Hippocampal formation (tissue), 2 donors: ENCODE data around the gene SMIM32.

Experiments
- DNase-seq, 2 donors: peaks; one replicate each; lab custom pipeline; 2025; lab: John Stamatoyannopoulos, UW

The SMIM32 gene

DNA sequence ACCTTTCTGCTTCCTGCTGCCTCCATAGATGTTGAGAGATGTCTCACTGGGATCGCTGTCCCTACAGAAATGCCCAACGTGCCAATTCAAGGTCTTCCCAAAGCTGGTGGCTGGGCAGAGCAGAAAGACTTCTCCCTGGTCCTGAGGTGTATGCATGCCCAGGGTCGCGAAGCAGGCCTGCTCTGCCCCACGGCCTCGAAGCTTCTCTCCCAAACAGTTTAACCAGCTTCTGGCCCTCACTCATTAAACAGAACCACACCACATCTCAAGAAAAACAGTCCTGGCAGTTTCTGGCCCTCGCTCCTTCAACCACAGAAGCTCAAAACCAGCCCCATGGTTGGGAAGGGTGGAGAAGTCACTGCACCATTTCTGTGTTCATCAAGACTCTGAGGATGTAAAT lies 14.7 kb upstream of the SMIM32 start:
- no peak for DNase-seq

DNA sequence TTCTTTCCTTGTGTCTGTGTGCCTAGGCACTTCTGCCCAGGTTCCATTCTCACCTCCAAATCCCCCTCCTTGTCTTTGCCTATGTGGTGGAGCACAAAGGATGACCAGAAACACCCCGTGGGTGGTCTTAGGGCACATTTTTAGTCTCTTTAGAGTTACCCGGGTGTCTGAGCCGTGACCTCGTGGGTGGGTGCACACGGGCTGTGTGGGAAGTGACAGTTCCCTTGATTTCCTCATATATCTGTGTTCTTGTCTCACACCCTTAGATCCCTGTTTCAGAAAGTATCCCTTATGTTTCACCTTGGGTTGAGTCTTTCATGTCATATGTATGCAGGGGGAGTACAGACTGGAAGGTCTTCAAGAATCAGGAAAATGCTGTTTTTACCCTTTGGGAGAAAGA lies 13.4 kb upstream of the SMIM32 start:
- DNase-seq = no peak

DNA sequence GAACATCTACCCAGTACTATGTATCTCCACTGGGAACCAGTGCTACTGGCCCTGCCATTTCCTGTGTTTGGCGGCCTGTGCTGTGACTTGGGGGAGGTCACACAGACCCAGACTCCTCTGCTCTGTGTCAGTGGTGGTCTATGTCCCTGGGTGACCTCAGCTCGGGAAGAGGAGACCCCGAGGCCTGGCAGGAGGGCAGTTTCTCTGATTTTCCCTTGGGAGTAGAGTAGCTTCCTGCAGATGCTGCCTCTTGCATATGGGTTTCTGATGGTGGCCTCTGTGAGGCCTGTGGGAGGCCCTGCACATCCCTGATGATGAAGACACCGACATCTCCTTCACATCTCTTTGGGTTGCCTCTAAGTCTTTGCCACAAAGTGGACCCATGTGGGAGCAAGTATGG lies 13.0 kb upstream of the SMIM32 start:
- no peak for DNase-seq

DNA sequence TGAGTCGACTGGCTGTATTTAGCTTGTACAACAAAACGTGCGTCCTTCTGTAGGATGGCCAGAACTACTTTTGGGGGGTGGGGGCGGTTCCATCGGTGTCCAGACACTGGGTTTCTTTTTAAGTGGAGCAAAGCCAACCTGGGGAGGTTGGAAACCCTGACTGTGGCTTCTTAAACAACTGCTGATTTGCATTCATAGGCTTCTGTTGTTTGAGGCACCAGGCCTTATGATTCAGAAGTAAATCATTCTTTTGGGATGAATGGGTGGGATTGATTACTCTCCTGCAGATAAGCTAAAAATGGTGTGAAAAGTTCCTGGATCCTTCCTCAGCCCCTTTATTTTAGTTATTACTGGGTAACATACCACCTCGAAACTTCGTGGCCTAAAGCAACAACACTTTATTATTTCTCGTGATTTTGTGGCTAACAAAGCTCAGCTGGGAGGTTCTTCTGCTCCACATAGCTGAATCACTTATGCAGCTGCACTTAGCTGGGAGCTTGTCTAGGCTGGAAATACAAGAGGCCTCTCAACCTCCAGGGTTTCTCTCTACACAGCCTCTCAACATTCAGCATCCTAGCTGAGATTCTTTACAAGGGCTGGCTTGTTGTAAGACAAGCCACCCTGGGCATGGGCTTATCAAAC lies 12.2 kb upstream of the SMIM32 start:
- DNase-seq = no peak

DNA sequence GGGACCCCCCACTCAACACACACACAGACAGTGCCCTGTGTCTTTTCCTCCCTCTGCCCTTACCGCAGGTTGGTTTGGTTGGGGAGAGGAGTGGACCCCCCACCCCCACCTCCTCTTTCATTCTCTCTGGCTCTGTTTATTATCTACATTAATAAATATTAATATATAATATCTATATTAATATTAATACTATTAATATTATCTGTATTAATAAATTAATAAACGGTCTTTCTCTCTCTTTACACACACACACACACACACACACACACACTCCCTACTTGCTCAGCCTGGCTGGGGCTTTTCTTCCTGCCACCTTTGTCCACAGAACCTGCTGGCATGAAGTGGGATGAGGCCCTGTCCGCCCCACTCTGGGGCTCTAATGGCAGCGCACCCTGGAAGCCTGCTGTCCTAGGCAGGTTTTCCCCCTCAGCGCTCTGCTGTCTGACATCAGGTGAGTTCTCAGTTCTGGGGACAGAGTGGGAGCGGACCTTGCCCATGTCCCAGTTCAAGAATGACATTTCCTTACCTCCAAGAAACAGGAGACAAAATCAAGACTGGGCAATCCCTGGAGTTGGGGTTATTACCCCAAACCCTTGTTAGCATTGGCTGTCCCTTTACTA lies 10.5 kb upstream of the SMIM32 start:
- no peak for DNase-seq

DNA sequence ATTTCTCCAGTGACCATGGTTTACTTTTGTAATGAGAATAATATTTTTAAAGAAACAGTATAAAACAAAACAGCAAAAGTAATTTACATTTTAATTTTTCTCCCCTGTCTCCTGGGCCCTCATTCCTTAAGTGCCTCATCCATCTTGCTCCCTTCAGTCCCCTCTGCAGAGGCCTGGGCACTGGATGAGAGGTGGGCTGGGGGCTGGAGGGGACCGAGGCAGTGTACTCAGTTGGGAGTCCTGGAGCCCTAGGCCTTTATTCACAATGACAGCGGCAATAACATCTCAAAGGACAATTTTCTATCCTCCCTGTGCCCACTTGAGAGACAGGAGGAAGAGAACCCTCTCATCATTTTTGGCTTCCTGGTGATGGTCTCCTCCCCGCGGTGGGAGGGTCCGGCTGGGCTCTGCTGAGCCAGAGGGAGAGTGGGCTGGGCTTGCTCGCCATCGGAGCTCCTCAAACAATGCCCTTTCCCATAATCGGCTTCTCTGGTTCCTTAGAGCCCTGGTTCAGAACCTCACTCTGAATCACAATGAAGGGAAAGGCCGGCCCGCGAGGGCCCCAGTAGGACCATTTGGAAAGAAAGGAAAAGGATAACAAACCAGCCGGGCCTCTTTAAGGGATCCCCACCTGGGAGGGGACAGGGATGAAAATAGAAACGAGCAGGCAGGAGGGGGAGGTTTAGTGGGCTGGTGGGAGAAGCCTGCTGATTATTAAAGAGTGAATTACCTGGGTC lies 9.7 kb upstream of the SMIM32 start:
- no peak for DNase-seq

DNA sequence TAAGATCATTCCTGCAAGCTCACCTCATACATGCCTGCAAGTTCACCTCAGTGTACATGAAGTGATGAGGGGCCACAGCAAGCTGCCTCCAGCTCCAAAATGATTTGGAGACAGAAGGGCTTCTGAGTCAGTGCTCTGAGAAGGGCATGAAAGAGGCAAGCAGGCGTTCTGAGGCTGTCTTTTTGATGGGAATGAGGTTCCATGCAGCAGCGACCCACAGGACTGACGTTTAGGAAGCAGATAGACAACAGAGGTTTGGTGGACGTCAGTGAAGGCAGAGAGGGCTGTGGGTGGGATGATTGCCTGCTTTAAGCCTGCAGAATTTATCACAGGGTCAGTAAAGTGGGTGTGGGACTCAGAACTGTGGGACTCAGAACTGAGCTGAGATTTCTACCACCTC lies 8.9 kb upstream of the SMIM32 start:
- no peak for DNase-seq

DNA sequence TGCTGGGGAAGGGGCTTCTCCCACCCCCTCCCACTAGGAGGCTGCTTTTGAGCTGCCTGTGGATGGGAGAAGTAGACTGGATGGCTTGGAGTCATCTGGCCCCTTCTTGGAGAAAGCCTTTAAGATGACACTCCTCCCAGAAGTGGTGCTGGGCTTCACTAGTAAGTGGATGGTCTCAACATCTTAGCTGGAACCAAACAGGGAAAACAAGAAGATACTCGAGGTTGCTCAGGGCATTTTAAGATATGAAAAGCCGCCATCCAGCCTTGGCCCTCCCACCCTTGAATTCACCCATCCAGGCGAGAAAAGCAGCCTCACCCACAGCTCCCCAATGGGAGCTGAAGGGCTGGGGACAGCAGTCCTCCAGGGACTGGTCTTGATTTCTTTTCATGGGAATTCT lies 7.8 kb upstream of the SMIM32 start:
- DNase-seq = no peak

DNA sequence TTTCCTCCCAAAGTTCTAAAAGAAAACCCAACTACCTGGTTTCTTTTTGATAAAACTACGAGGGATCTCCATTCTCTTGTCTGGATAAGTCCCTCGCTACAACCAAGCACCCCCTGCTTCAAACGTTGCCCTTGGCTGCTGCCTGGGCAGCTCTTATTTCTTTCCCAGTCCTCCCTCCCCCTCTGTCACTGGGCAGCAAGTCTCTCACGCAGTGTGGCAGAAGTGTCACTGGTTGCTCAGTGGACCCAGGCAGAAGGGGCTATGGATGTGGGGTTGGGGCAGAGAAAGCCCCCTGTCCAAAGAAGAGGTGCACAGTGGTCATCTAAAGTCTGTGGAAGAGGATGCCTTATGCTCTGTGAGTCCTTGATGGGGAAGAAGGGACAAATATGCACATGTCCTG lies 7.2 kb upstream of the SMIM32 start:
- DNase-seq = no peak

DNA sequence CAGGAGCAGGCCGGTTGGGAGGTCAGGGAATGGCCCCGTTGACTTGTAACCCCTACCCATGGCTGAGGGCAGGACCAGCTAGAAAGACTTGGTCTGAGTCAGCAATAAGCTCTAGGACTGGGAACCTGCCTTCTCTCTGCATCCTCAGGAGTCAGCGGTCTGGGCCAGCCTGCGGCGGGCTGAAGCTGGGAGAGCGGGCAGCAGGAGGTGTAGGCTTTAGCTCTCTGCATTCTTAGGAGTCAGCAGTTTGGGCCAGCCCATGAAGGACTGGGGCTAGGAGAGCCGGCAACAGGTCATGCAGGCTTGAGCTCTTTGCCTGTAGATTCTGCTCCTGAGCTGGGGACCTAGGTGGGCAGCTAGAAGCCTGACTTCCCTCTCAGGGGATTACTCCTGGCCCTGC lies 6.4 kb upstream of the SMIM32 start:
- no peak for DNase-seq

DNA sequence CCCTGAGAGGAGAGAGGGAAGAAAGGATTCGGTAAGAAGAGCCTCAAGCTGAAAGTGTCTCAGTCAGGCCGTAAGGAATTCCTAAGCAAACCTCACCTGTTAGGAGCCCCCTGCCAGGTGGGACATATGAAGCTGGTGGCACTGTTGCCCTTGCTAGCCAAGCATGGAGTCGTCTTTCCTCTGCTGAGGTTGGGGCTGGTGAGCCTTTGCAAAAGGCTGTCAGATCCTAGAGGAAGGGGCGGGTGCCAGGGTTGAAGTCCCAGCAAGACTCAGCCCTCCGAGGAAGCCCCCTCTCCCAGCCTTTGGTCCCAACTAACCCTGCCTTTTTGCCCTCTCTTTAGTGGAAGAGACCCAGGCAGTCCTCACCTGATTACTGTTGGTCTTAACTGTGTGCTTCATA lies 5.5 kb upstream of the SMIM32 start:
- no peak for DNase-seq

DNA sequence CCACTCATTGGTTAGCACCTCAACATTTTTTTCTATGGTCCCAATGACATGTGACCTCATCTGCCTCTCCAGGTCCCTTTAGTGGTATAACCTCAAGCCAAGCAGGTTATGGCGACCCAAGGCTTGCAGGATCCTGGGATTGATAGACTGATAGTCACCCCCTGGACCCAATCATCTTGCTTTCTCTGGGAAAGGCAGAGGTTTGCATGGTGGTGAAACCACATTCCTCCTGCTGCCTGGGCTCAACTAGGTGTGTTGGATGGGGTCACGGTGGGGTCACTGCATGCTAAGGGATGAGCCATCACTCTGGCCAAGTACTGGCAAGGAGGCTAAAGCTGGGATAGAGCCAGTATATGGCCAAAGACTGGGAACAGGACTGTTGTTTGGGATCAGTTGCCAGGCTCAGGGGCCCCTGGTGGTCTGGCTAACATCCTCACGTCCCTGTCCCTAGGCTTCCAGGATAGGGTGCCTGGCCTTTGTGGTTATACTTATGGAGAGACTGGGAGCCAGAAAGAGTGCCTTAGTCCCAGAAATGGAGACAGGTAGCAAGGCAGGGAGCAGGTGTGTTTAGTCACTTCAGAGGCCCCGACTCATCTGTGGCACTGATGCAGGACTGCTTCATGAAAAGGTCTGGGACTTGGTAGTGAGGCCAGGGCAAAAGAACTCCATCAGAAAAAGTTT lies 4.6 kb upstream of the SMIM32 start:
- no peak for DNase-seq

DNA sequence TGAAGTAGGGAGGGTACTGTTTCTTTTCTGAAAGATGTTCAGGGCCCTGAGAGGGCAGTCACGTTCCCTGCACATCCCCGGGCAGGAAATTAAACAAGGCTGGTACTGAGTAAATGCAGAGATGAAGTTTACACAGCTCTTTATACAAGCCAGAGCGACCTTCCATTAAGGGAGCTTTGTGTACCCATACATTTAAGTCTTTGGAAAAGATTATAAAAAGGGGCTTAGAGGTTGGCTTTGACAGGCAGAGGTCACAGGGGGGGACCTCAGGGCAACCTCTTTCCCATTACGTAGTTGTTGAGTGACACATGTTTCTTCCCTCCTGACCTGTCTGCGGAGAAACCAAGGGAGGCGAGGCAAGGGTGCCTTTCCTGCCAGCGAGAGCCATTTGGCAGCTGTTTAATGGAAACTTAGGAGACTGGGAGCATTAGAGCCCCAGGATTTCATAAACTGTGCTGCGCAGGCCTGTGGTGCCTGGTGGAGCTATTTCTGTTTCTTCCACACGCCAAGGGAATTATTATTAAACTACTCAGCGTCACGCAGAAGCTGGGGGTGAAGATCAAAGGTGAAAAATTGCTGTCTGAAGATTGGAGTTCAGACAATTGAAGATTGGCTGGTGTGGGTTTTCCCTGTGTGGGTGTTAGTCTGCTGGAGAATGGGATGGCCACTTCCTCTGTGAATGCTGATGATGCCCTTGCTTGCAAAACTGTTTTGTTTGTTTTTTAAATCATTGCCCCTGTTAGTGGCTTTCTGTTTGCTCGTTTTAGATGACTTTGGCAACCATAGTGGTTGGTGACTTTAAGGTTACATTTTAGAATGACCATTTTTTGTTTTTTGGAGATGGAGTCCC lies 3.2 kb upstream of the SMIM32 start:
- DNase-seq = no peak

DNA sequence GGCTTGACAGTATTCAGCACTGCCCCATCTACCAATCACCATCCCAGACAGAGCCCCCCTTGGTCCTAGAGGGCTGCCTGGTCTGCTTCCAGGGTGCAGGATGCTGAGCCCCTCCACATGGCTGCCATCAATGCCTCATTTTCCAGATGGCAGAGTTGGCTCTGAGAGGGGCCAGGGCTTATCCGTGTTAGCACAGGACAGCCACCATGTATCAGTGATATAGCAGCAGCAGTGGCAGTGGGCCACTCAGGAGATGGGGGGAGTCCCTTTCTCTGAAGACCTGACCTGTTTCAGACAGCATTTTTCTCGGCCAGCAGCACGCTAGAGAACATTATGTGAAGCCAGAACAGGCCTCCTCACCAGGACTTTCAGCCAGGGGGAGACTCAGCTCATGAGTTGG lies 1.6 kb upstream of the SMIM32 start:
- no peak for DNase-seq

DNA sequence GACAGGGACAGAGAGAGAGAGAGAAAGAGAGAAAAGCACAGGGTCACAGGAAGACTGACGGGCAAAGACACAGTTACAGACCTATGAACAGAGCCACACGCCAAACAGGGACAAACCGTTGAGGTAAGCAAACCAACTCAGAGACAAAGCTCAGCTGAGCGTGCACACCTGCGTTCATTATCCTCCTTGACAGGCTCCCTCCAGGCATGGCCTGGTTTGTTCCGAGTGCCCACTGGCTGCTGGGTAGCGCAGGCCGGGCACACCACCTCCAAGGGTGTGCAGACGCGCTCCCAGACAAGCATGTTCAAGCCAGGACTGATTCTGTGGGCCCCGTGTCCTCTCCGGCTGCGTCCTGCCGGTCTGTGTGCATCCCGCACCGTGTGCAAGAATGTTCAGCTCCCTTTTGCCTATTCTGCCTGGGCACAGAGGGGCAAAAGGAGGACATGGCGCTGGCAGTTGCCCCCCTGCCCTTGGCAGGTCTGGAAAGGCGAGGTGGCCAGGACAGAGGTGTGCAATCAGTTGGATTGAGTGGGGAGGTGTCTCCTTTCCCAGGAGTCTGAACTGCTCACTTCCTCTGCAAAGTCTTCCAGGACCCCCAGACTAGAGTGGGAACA lies 467 bp upstream of the SMIM32 start:
- no peak for DNase-seq

DNA sequence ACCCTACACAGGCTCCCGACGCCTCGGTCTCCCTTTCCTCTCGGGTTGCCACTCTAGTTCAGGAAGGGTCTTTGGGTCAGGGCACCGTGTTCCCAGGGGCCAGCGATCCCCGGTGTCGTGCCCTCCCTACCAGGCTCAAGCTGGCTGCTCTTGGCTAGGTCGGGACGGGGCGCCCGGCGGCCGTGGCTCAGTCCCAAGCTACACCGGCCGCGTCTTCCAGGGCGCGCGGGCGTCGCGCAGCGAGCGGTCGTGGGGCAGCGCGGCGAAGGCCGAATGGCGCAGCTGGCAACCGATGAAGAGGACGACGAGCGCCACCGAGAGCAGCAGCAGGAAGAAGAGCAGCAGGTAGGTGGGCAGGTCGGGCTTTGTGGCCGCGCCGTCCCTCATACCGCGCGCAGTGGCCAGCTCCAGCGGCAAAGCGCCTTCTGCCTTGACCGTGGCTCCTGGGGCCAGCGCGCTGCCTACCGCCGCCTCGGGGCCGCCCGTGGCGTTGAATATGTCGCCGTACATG lies 892 bp downstream of the SMIM32 start:
- DNase-seq = no peak

DNA sequence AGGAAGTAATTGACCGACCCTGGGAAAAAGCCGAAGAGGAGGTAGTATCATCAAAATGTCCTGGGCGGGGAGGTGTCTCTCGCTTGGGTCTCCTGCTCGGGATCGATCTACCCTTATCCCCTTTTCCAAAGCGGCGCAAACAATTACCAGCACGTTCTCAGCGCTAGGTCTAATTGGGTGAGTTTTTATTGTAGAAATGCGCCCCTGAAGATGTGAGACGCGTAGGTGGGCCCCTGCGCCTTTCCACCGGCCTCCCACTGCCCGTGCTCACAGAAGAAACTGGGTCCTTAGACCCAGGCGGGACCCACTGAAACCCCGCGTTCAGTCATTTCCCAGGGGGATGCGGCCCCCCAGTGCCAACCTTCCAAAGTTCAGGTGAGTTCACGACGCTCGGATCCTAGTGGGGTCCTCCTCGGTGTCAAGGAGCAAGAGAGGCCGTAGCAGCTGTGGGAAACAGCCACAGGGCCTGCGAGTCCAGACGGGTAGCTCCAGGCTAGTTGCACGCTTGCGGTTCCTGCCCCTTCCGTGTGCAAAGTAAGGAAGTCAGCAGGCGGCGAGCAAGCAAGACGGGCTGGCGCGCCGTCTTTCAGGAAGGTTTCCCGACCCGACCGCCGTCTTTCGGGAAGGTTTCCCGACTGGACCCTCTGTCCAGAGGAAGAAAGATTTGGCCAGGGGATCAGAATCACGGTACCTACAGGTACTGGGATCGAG lies 1.5 kb downstream of the SMIM32 start:
- DNase-seq = no peak

DNA sequence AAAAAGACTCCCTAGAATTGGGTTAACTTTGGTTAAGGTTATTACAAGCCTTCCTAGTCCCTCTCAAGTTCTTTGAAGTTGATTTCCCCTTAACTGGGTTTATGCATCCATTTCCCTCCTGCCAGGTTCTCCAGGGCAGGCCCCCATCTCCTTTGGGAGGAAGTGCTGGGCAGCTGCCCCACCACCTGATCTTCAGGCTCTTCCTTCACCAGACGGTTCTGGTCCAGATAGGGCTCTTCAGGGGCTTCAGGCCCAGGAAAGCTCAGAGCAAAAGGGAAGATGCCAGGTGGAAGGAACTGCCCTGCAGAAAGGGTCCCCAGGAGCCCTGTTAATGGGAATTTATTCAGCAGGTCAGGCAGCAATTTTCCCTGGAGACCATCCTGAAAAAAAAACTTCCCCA lies 2.1 kb downstream of the SMIM32 start:
- no peak for DNase-seq

DNA sequence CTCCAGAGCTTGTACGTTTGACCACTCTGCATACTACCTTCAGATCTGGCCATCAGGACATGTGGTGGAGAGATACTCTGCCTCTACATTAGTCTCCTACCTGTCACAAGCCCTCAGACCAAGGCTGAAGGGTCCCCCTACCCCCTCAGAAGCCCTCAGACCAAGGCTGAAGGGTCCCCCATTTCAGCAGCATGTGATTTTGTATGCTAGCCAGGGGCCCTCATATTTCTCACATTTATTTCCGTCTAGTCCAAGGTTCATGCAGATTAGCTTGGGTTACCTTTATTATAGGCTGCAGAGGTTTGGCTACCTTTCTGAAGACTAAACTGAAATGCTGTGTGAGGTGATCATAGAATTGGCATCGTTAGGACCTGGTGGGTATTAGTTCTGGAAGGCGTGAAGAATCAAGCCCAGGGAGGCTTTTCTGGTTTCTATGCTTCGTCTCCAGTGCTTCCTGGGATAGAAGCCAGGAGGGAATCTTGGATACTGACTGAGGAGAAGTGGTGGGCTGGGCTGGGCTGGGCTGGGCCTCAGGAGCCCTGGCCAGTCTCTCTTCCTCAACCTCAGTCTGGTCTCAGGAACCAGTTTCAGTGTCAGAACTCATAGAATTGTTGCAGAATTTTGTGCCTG lies 2.8 kb downstream of the SMIM32 start:
- DNase-seq = no peak

DNA sequence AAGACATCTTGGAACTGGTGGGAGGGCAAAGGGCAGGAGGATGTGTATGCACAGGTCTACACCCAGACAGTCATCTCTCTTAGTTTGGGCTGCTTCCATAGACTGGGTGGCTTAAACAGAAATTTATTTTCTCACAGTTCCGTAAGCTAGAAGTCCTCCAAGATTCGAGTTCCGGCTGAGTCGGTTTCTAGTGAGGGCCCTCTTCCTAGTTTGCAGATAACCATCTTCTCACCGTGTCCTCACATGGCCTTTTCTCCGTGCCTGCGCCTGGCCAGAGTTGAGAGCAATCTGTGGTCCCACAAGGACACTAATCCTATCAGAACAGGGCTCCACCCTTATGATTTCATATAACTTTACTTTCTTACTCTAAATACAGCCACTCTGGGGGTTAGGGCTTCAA lies 4.1 kb downstream of the SMIM32 start:
- no peak for DNase-seq
